AG10803 (cell line): ENCODE results near the gene RMND5A.
A peak's percentile ranks its signal among the peaks of the same experiment; 100 is the strongest.

Experiments
- DNase-seq: peaks from one replicate; pipeline ENCODE4 v3.0.0; 2010; ENCODE audit warnings: low read depth
- H3K4me3 ChIP-seq: 2 replicates; pipeline ENCODE4 v1.5.1; 2011; ENCODE audit warnings: mild to moderate bottlenecking, low read length, control low read depth
- TF ChIP-seq, protein P1 (sequence below): conservative IDR thresholded peaks from 2 replicates; pipeline ENCODE4 v1.5.1; 2011; ENCODE audit warnings: mild to moderate bottlenecking, low read length, control low read depth, inconsistent platforms

Gene RMND5A, protein sequence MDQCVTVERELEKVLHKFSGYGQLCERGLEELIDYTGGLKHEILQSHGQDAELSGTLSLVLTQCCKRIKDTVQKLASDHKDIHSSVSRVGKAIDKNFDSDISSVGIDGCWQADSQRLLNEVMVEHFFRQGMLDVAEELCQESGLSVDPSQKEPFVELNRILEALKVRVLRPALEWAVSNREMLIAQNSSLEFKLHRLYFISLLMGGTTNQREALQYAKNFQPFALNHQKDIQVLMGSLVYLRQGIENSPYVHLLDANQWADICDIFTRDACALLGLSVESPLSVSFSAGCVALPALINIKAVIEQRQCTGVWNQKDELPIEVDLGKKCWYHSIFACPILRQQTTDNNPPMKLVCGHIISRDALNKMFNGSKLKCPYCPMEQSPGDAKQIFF

DNA sequence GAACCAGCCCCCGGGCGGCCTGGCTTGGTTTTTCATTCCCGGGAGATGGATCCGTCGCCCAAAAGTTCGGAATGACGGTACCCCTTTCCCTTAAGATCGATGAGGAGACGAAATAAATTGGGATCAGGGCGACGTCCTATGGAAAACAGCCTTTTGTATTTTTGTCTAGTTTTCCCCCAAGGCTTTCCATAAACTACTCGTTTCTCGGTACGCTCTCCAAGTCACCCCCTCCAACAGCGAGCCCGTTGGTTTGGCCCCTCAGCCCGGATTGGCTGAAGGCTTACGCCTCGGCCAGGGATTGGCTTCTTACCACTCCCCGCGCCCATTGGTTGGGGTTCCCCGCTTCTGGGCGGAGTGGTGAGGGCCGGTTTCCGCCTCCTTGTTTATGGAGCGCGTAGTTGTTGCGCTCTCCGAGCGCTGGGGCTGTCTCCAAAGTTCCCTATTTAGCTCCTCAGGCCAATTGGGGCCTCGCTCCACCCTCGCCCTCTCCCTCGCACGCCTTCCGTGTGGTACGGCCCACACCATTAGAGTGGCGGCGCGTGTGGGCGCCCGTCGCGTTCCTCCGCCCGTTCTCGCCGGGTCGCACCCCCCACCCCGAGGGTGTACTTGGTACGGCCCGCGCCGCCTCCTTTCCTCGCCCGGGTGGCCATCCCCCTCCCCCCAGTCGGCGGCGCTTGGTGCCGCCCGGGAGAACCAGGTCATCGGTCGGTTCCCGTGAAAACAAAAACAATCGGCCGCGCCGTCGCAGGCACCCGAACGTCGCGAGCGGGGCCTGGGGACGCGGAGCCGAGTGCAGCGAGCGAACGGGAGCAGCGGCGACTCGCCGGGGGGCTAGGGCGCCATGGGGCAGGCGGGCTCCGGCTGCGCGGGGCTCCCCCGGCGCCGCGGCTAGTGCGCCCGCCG, at the start of gene RMND5A:
TSS of gene RMND5A (plus strand) at position 655 of the 903 bp plus-strand sequence. CDS start 377 bp downstream, outside the sequence.
- H3K4me3 ChIP-seq, result peak within 1 kb of the TSS; percentile 62
- peak; percentile 93 for DNase-seq

DNA sequence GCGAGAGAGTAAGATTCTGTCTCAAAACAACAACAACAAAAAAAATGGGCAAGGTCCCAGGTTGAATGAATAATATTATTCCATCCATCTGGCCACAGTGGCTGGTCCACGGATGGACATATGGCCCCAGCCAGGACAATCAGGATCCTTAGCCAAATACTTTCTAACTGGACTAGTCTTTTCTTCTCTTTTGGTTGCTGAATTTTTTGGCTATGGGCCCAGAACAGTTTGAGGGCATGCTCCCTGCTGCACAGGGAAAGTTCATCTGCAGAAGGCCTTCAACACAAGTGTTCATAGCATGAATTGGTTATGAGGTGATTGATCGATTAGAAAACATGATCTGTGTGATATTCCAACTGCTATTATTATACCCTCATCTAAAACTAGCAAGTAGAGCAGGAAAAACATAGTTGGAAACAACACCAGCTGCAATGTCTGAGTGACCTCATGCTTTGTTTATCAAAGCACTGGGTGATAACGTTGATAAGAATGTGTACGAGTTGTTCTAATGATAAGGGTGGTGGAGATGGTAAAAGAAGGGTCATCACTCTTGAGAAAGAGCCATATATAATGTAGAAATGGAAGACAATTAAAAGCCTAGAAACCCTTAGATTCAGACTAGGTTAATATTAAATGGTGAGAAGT, 48.6 kb upstream of the RMND5A start:
- TF ChIP-seq, protein P1, sequence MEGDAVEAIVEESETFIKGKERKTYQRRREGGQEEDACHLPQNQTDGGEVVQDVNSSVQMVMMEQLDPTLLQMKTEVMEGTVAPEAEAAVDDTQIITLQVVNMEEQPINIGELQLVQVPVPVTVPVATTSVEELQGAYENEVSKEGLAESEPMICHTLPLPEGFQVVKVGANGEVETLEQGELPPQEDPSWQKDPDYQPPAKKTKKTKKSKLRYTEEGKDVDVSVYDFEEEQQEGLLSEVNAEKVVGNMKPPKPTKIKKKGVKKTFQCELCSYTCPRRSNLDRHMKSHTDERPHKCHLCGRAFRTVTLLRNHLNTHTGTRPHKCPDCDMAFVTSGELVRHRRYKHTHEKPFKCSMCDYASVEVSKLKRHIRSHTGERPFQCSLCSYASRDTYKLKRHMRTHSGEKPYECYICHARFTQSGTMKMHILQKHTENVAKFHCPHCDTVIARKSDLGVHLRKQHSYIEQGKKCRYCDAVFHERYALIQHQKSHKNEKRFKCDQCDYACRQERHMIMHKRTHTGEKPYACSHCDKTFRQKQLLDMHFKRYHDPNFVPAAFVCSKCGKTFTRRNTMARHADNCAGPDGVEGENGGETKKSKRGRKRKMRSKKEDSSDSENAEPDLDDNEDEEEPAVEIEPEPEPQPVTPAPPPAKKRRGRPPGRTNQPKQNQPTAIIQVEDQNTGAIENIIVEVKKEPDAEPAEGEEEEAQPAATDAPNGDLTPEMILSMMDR, result no peak
- DNase-seq, result no peak
- no peak overlapping the region for H3K4me3 ChIP-seq

DNA sequence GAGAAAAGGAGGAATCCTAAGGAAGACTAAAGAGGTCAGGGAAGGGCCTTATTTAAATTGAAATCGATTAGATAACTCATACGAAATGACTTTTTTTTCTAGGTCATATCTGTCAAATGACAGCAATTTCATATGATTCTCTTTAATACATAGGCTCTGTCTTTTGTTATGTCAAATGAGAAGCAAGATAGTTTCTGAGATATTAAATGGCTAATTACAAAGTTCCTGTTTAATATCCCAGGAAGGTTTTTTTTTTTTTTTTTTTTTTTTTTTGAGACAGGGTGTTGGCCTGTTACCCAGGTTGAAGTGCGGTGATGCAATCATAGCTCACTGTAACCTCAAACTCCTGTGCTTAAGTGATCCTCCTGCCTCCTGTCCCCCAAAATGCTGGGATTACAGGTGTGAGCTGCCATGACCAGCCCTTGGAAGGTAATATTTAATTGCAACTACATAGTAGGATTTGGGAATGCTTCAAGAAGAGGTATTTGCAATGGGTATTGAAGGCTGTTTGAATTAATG, 48.0 kb upstream of the RMND5A start:
- TF ChIP-seq, protein P1, result no peak
- no peak overlapping the region for H3K4me3 ChIP-seq
- DNase-seq, result no peak

DNA sequence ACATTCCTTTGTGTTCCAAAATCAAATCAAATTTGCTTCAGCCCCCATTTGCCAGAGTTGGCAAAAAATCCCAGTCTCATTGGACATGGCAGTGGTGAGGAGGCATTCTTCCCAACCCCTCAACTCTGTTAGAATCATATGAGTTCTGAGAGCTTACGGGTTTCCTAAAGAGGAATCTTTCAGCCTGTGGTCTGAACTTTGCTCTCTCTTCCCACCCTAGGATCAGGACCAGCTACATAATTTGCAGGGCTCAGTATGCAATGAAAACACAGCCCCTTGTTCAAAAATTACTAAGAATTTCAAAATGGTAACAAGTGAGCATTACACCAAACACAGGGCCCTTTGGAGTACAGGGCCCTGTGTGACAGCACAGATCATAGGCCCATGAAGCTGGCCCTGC, 47.1 kb upstream of the RMND5A start:
- H3K4me3 ChIP-seq, result no peak overlapping the region
- DNase-seq, result no peak
- TF ChIP-seq, protein P1, result no peak

DNA sequence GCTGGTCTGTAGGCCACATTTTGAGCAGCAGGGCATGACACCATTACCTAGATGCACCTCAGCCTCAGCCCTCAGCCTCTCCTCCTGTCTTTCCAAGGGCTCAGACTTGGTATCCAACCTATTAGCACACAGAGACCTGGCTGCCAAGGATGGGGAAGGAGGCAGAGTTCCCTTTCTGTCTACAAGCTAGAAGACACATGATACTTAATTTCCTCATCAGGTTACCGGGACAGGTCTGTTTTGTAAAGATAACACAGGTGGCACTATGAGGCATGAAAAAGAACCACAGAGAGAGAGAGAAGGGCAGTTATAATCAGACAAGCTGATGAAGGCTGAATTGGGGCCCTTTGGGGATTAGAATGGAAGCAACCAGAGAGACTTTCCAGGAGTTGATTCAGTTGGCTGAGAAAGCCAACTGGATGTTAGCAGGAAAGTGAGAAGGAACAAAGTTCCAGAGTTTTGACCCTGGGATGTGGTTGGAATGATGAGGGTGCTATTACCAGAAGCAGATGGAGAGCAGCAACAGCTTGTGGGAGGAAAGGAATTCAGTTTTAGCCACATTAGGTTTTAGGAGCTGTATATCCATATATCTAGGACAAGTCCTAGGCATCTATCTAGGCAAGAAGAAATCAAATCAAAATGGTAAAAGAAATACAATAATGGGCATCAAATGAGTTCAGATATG, 46.0 kb upstream of the RMND5A start:
- no peak overlapping the region for H3K4me3 ChIP-seq
- DNase-seq, result peak; percentile 12

DNA sequence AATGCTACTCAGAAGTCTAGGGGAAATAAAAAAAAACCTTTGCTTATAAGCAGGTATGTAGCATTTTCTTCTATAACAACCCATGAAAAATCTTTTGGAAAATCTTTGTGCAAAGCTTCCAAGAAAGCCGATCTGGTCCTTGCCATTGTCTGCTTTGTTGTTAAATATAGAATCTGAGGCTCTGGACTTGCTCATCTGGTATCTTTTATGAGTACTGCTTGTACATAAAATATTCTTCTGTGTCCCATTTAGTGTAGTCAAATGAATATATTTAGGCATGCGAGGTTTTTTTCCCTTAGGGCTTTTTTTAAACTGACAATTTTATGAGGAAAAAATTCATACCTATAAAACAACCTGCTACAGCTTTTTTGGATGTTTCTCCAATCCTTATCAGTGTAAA, 45.0 kb upstream of the RMND5A start:
- H3K4me3 ChIP-seq, result no peak overlapping the region
- no peak for DNase-seq
- TF ChIP-seq, protein P1, result no peak

More for the DNA sequence above, 46.0 kb upstream of the RMND5A start:
- TF ChIP-seq, protein P1, result no peak
